Measurements from ENCODE around the gene MORF4L2.
"Not testable (repeated sequence)": the region's sequence is repeated elsewhere in the genome, so short reads cannot be mapped to it uniquely, and the experiment has no call there.

The MORF4L2 gene

DNA sequence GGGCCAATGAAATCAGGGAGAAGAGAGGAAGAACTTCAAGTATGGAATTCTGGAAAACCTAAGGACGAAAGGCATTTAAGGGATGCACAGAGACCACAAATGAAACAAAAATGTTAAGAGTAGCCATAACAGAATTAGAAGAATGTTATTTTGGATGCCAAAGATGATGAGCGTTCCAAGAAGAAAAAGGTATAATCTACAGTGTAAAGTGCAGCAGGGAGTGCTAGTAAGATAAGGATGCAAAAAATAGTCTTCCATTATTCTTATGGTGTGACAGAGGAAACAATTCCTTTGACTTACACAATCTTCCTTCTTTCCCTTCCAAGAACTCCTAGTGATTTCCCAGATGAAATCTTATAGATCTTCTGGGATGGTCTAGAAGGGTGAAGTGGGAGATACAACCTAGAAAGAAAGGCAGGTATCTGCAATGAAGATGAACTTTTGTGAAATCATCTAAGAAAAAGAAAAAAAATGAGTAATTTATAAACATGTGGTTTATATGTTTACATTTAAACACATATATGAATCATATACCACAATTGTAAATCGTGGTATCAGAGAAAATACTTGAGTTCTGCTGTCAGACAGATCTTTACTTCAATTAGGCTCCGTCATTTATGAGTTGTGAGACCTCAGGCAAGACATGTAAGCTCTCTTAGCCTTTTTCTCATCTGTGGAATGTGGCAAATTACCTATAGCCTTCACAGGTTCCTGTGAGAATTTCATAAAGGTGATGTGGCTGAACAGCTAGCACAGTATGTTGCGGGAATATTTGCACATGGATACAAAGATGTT, 8.1 kb downstream of the MORF4L2 start:
- DNase-seq, result no peak

DNA sequence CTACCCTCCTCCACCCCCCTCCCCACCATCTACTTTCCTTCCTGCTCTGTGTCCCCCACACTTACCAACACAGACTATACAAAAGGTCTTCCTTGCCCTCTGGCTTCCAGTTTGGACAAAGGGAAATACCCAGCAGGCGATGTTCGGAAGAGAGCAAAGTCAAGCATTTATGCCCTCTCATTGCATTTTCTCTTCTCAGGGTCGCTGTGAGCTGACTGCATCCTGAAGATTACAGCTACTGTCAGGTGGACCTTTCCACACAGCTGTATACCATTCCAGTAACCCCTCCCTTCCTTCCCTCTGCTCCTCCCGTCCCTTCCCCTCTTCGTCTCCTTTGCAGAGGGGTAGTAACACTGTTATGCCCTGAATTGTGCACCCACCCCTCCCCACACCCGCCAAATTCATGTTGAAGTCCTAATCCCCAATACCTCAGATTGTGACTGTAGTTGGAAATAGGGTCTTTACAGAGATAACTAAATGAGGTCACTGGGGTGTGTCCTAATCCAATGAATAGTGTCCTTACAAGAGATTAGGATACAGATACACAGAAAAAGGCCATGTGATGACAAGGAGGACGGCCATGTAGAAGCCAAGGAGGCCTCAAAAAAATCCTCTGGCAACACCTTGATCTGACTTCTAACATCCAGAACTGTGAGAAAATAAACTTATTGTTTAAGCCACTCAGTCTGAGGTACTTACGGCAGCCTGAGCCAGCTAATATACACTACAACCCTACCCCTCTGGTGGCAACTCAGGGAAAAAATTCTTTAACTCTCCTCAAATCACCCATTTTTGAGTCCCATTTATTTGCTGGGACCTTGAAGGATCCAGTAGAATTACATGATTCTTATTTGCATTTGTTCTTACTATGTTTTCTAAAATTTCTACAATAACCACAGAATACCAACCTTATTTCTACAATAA, 11.7 kb downstream of the MORF4L2 start:
- no peak for DNase-seq

DNA sequence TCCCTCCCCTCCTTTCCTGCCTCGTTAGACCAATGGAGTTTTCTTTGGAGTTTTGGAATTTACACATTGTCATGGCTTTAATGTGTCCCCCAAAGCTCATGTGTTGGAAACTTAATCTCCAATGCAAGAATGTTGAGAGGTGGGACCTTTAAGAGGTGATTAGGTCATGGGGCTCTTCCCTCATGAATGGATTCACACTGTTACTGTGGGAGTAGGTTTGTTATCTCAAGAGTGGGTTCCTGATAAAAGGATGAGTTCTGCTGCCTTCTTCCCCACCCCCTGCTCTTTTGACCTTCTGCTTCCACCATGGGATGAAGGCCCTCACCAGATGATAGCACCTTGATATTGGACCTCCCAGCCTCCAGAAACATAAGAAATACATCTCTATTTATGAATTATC, 16.8 kb downstream of the MORF4L2 start:
- no peak for DNase-seq

DNA sequence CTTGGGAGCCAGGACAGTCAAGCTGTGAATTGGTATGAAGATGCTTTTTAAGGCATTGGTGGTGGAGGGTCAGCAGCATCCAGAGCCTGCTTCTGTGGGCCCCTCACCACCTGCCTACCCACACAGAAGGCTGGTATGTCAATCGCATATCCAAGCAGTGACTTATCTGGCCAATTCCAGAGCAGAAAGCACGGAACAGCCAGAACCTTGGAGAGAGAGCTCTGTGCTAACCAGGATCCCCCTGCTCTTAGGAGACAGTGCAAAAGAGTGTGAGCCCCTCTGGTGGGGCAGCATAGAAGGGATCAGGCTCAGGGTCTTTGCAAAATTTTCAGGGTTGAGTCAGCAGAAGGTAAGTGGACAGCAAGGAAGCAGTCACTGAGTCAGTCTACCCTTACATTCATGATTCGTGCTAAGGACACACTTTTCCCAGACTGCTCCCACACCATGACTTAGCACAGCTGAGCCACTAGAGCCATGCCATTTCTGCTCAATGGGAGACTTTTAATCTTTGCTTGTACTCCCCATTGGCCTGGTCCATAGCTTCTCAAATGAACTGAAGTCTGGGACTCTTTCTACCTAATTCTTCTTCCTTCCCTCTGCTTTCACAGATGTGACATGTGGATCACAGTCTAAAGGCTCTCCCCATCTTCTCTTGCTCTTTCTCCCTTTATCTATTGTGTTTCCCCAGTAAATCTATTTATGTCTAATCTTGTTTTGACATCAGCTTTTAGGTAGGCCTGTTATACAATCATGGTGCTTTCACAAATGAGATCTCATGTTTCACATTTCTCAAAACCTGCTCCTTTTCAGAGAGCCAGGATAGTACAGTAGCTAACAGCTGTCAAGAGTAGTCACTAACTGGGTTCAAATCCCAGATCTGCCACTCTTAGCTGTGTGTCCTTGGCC, 20.0 kb downstream of the MORF4L2 start:
- DNase-seq, result no peak

DNA sequence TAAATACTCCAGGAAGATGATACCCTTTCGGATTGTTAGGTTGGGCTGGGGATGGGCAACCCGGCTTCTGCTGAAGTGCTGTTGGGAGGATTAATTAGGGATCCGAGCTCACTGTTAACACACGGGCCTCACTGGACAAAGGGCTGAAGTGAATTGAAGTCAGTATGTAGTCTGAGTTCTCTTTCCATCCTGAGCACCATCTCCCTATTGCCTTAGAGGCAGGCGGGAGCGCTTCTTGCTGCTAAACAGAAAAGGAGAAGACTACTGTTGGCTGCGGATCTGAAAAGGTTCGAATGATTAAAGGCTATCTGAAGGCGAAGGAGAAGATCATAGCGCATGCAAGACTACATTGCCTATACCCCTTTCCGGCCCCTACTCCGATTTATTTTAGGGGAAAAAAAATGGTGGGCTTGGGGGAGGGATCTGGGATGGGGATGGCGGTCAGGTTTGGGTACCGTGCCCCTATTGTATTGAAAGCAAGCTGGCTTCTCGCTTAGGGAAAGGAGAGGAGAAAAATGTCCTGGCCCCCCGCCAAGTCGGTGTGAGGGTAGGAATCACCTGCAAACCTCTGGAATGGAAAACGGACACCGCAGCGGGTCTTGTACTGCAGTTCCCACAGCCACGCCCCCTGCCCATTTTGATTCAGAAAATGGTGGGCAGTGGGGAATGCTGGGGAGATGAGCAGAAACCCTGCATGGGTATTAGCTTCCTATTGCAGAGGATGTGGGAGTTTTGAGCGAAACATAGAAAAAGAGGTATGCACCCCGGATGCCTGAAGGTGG, 22.3 kb downstream of the MORF4L2 start:
- no peak for DNase-seq

DNA sequence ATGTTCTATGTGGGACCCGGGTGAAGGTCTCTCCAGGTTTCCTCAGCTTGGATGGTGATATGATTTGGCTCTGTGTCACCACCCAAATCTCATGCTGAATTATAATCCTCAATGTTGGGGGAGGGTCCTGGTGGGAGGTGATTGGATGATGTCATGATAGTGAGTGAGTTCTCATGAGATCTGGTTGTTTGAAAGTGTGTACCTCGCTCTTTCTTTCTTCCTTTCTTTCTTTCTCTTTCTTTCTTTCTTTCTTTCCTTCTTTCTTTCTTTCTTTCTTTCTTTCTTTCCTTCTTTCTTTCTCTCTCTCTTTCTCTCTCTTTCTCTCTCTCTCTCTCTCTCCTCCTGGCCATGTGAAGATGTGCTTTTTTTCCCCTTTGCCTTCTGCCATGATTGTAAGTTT, 27.0 kb downstream of the MORF4L2 start:
- DNase-seq, result not testable (repeated sequence)

DNA sequence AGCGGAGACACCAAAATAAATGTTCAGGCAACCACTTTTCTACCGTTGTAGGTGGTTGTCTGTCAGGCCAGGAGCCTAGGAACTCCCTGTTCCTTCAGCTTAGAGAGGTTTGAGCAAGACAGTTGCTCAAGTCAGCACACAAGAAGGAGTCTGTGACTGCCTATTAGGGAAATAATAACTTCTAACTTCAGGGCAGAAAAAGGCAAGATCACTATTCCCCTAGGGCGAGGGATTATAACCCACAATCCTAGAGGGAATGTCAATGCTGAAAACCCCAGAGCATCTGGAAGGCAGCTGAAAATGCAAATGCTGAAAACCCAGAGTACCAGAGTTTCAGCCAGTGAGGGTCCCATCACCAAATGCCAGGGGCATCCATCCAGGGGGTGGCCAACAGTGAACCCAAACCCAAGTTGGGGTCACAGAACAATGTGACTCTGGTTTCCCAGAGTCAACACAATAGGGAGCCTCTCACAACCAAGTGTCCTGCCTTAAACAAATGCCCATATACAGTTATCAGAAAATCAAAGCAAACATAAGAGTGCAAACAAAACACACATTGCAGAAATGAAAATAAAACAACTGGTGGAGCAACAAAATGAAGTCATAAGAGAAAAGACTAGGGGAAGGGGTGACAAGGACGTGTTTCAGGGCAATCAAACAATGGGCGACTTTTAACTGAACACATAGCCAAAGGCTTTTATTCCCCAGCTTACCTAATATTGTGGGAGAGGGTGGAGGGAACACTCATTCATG, 27.6 kb downstream of the MORF4L2 start:
- no peak for DNase-seq

DNA sequence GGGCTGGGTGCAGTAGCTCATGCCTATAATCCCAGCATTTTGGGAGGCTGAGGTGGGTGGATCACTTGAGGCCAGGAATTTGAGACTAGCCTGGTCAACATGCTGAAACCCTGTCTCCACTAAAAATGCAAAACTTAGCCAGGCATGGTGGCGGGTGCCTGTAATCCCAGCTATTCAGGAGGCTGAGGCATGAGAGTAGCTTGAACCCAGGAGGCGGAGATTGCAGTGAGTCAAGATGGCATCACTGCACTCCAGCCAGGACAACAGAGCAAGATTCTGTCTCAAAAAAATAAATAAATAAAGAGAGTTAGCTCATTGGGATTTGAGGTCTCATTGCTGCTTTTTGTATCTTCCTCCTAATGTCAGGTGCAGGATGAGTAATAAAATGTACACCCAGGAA, 29.4 kb downstream of the MORF4L2 start:
- not testable (repeated sequence) for DNase-seq

DNA sequence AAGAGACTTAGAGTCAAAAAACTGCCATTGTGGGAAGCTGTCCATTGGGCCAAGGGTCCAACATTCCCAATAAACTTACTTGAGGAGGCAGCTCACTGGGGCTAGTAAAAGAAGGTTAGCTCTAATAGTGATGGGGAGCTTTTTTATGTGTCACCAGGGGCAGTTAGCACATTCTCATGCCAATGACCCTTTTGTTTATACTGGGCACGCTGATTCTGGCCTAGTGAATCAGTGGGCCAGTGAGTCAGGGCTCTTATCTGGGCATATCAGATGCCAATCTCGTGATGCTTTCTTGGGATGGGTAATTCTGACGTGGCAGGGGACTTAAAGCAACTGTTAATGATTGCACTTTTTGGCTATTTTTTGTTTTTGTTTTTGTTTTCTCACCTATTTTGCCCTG, 29.9 kb downstream of the MORF4L2 start:
- DNase-seq, result no peak

DNA sequence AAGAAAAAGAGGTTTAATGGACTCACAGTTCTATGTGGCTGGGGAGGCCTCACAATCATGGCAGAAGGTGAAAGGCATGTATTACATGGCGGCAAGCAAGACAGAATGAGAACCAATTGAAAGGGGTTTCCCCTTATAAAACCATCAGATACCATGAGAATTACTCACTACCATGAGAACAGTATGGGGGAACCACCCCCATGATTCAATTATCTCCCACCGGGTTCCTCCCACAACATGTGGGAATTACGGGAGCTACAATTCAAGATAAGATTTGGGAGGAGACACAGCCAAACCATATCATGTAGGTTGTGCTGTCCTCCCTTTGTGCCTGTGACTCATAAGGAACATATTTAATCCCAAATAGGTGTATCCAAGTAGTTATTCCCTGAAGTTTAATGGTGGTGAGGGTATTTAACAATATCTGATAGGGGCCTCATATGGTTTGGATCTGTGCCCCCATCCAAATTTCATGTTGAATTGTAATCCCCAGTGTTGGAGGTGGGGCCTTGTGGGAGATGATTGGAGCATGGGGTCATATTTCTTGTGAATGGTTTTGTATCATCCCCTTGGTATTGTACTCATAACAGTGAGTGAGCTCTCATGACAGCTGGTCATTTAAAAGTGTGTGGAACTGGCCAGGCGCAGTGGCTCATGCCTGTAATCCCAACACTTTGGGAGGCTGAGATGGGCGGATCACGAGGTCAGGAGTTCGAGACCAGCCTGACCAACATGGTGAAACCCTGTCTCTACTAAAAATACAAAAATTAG, 31.1 kb downstream of the MORF4L2 start:
- not testable (repeated sequence) for DNase-seq

DNA sequence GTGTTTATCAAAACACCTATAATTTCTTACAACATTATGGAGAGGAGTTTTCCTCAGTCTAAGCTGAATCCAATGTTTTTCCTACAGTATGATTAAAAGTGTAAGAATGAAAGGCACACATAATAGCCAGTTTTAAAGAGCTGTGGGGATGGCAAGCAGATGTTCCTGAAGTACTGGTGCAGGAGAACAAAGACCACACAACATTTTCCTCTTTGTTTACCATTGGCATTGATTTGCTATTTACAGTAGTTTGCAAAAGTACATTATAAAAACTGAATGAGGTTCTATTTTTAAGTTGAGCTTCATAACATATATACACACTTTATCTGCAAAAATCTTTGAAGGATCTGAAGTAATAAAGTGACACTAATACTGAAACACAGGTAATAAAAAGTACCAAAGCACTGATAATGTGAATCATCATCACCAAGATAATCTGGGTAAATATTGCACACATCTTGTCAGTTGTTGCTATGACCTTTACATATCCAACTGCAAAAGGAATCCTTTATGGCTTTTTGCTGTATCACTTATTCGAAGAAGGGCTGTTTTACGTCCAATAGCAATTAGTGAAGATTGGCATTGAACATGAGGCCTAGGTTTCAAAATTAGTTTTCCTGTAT, 35.2 kb downstream of the MORF4L2 start:
- DNase-seq, result no peak

DNA sequence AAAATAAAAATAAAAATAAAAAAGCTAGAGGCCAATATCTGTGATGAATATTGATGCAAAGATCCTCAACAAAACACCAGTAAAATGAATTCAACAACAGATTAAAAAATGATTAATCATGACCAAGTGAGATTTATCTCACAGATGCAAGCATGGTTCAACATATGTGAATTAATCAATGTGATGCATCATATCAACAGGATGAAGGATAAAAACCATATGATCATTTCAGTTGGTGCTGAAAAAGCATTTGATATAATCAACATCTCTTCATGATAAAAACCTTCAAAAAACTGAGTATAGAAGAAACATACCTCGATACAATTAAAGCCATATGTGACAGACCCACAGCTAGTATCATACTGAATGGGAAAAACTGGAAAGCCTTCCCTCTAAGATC, 38.9 kb downstream of the MORF4L2 start:
- DNase-seq, result no peak

DNA sequence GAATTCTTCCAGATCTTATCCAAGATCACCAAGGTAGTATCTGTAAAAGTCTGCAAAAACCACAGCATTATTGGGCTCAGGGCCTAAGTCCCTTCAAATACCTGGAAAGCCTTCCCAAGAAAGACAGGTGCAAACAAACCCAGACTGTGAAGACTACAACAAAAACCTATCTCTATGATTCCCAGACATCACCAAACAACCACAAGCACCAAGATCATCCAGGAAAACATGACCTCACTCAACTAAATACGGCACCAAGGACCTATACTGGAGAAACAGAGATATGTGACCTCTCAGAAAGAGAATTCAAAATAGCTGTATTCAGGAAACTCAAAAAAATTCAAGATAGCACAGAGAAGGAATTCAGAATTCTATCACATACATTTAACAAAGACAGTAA, 42.4 kb downstream of the MORF4L2 start:
- no peak for DNase-seq

DNA sequence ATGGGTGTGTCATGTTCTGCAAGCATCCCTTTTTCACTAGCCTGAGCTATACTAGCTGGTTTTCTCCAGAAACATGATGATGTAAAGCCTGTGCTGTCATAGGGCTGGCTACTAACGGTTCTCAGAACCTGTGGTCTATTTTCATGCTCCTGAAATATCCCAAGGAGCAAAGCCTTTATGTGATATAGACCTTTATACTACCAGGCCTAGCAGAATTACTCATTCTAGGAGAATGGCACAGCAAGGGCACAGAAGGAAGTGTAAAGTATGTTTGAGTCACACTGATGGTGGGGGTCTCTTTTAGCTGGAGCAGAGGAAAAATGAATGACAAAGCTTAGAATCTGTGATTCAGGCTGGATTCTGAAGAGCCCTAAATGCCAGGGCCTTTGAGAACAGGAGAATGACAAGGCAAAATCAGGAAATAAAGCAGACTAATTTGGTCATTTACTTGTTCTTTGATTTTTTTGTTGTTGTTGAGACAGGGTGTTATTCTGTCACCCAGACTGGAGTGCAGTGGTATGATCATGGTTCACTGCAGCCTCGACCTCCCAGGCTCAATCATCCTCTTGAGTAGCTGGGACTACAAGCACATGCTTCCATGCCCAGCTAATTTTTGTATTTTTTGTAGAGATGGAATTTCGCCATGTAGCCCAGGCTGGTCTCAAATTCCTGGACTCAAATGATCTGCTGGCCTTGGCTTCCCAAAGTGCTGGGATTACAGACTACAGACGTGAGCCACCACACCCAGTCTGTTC, 45.9 kb downstream of the MORF4L2 start:
- DNase-seq, result no peak

DNA sequence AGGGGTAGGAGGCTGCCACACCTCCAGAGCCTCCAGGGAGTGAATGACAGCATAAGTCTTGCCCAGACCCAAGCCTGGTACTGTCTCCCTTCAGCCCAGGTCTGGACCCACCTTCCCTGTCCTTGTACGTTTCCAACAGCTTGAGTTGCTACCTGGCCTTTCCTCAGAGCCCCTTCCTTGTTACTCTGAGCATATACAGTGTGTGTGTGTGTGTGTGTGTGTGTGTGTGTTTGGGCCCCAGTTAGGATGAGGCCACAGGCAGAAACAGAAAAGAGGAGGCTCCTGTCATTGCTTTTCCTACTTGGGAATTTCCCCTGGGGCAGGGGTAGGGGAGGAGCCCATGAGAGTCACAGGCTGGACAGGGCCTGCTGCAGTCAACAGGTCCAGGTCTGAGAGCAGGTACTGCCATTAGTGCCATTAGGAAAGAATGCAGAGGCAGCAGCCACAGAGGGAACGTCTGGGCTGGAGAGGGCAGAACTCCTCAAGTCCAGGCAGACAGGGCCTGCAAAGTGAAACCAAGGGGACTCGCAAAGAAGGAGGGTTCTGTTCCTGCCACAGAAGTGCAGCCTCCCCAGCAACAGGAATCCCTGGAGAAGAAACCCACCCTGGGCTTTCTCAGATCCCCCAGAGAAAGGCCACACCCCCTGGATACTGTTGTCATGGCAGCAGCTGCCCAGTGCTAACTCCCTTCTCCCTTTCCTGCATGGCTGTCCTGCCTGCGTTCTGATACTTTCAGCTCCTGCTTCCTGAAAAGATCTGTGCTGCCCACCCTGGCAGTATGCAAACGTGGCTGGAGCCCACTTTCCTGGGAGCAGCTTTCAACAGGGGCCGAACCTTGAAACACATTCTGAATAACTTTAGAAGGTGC, 47.8 kb downstream of the MORF4L2 start:
- DNase-seq, result not testable (repeated sequence)

DNA sequence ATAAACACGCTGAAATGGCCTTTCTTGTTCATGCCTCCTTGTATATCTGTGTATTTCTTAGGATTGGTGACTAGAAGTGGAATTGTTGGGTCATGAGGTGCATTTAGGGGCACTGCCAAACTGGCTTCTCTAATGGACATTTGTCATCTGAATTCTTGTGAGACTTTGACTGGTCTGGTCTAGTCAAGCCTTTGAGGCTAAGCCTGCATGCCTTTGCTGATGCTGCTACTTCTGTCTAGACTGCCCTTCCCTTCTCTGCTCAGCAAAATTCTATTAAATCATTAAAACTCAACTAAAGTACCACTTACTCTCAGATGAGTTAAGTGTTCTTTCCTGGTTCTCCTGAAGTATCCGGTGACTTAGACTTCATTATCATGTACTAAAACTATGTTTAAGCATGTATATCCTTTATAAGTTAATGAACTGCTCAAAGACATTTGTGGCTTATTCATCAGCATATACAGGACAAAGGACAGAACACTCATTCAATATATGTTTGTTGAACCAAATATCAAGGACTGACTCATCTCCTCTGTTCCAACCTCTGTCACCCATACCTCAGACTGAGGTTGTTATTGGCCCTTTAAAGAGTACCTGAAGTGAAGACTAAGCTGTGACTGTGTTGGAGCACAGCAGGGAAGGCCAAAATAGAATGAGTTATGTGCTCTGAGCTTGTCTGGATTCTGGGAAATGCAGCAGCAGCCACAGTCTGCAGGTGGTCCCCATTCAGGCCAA, 48.7 kb downstream of the MORF4L2 start:
- no peak for DNase-seq

DNA sequence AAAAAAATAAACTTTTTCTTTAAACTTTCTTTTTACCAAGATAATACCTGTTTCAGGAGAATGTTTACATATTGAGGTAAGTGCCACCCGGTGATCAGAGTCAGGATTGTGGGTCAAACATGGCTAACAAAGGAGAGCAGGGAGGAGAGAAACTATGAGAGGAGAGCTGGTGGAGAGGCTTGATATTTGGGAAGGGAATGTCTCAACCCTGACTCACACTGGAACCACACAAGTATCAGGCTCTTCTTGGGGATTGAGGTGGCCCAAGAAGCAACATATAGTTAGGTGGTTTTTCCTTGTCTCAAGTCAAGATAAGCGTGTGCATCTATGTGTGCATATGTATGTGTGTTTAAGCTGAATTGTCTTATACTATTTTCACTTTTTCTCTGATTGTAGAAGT, 51.1 kb downstream of the MORF4L2 start:
- DNase-seq, result no peak

DNA sequence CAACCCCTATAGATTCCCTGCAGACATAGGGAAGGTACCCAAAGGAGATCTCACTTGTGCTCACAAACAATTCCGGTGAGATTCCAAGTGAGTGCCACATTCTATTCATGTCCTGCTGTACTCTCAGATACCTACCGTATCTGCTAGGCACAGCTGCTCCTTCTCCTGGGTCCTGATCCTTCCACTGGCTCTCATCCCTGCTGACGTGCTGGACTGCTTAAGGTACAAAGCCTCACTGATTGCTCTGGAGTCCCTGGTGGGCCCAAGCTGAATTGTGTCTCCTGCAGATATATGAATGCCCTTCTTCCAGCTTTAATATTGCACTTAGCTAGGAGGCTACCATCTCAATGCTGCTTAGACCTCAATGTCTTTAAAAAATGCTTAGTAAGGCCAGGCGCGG, 55.4 kb downstream of the MORF4L2 start:
- no peak for DNase-seq
